DMS 273 (cell line): ENCODE results near the gene ATL3.
"Not testable (repeated sequence)": the region's sequence is repeated elsewhere in the genome, so short reads cannot be mapped to it uniquely, and the experiment has no call there.

Experiments used
- DNase-seq: peaks from one replicate; lab custom pipeline; 2025; ENCODE audit not compliant: unreplicated experiment; lab: John Stamatoyannopoulos, UW

ATL3 gene

GRCh38 chr11:63590024-63590788 is 81.0 kb downstream of the ATL3 start:
- DNase-seq, result no peak

GRCh38 chr11:63589000-63589399 is 82.2 kb downstream of the ATL3 start:
- DNase-seq, result no peak

GRCh38 chr11:63586451-63587166 is 84.6 kb downstream of the ATL3 start:
- no peak for DNase-seq

GRCh38 chr11:63583357-63583677 is 87.9 kb downstream of the ATL3 start:
- no peak for DNase-seq

- DNase-seq, result not testable (repeated sequence)
These were observed 90.0 kb downstream of the ATL3 start for GRCh38 chr11:63581224-63581623.

- not testable (repeated sequence) for DNase-seq
These were observed 92.3 kb downstream of the ATL3 start for GRCh38 chr11:63578882-63579281.

- no peak for DNase-seq
These were observed 96.1 kb downstream of the ATL3 start for GRCh38 chr11:63574856-63575602.
